GM23338 (cell line): Measurements from ENCODE around the gene TNK2. TPM values are rescaled to one million over a fixed set of nuclear protein-coding genes. Genes with fewer than 3 reads are reported as not detected.

Experiments used
- ATAC-seq: fragments of 200-7000 bp; cut with Tn5 transposase; 3 replicates; pipeline ENCODE4 v1.9.1; 2020
- DNase-seq: peaks from one replicate; pipeline ENCODE4 v3.0.0-alpha.2; 2015; ENCODE audit warnings: low spot score
- H2AFZ ChIP-seq: fragments of 200-600 bp; sonication (generic); 2 replicates; pipeline ENCODE4 v1.8.0; 2016; ENCODE audit warnings: antibody characterized with exemption, mild to moderate bottlenecking, moderate library complexity
- H3F3A ChIP-seq: fragments of 200-600 bp; sonication (generic); replicated peaks from 2 replicates; pipeline ENCODE4 v1.8.0; 2017; ENCODE audit warnings: antibody characterized with exemption, mixed run types, low read depth
- H3K27ac ChIP-seq: fragments of 200-600 bp; sonication (generic); 2 replicates; pipeline ENCODE4 v1.6.1; 2016; ENCODE audit warnings: low read depth
- H3K27me3 ChIP-seq: fragments of 200-600 bp; sonication (generic); 2 replicates; pipeline ENCODE4 v1.8.0; 2016; ENCODE audit warnings: mild to moderate bottlenecking, mixed run types, moderate library complexity; ENCODE audit not compliant: insufficient read depth
- H3K36me3 ChIP-seq: fragments of 200-600 bp; sonication (generic); 2 replicates; pipeline ENCODE4 v1.8.0; 2016; ENCODE audit warnings: mild to moderate bottlenecking; ENCODE audit not compliant: insufficient read depth
- H3K4me1 ChIP-seq: fragments of 200-600 bp; sonication (generic); 2 replicates; pipeline ENCODE4 v1.8.0; 2016; ENCODE audit warnings: mild to moderate bottlenecking, moderate library complexity; ENCODE audit not compliant: insufficient read depth
- H3K4me2 ChIP-seq: fragments of 200-600 bp; sonication (generic); 2 replicates; pipeline ENCODE4 v1.7.1; 2017; ENCODE audit warnings: mixed run types
- H3K4me3 ChIP-seq: fragments of 200-600 bp; sonication (generic); 2 replicates; pipeline ENCODE4 v1.6.1; 2016; ENCODE audit warnings: mixed run types
- H3K79me2 ChIP-seq: fragments of 200-600 bp; sonication (generic); replicated peaks from 2 replicates; pipeline ENCODE4 v1.8.0; 2017; ENCODE audit warnings: mild to moderate bottlenecking; ENCODE audit not compliant: insufficient read depth
- H3K9me2 ChIP-seq: fragments of 200-600 bp; sonication (generic); 2 replicates; pipeline ENCODE4 v1.8.0; 2017; ENCODE audit not compliant: insufficient read depth
- H4K20me1 ChIP-seq: fragments of 200-600 bp; sonication (generic); replicated peaks from 2 replicates; pipeline ENCODE4 v1.8.0; 2017; ENCODE audit warnings: mild to moderate bottlenecking; ENCODE audit not compliant: insufficient read depth
- H3K27ac Mint-ChIP-seq: 2 replicates; pipeline ENCODE4 v1.8.0; 2020; ENCODE audit warnings: inconsistent platforms, mild to moderate bottlenecking, moderate library complexity, mixed read lengths
- H3K27me3 Mint-ChIP-seq: 3 replicates; pipeline ENCODE4 v1.8.0; 2022; ENCODE audit warnings: low read depth, mild to moderate bottlenecking, moderate library complexity, mixed read lengths, inconsistent platforms; ENCODE audit not compliant: insufficient read depth, poor library complexity
- H3K36me3 Mint-ChIP-seq: 3 replicates; pipeline ENCODE4 v1.8.0; 2021; ENCODE audit warnings: low read depth, mild to moderate bottlenecking, inconsistent platforms, moderate library complexity, mixed read lengths
- H3K4me1 Mint-ChIP-seq: 3 replicates; pipeline ENCODE4 v1.8.0; 2020; ENCODE audit warnings: mild to moderate bottlenecking, inconsistent platforms, mixed read lengths
- H3K4me3 Mint-ChIP-seq: 3 replicates; pipeline ENCODE4 v1.8.0; 2021; ENCODE audit warnings: moderate library complexity, mild to moderate bottlenecking, inconsistent platforms, mixed read lengths
- H3K9me3 Mint-ChIP-seq: 3 replicates; pipeline ENCODE4 v1.8.0; 2020; ENCODE audit warnings: moderate library complexity, mild to moderate bottlenecking, inconsistent platforms, mixed read lengths
- CREB1 ChIP-seq: fragments of 250-450 bp; sonication (Bioruptor Pico); IDR thresholded peaks from 2 replicates; pipeline ENCODE4 v1.5.0; 2020; ENCODE audit warnings: low read depth, mild to moderate bottlenecking, moderate library complexity
- CTCF ChIP-seq, 2 experiments: fragments of 200-600 bp in 1 of 2; sonication (generic) in 1 of 2; conservative IDR thresholded peaks; 2 replicates each; pipeline versions ENCODE4 v1.5.1 to v1.6.1; 2016 to 2017; ENCODE audit warnings: antibody characterized with exemption in 2 of 2, low read depth in 2 of 2, mild to moderate bottlenecking in 2 of 2, moderate library complexity in 1 of 2
- EZH2 ChIP-seq: fragments of 200-600 bp; sonication (generic); IDR thresholded peaks from one replicate; pipeline ENCODE4 v1.8.0; 2017; ENCODE audit warnings: antibody characterized with exemption, mild to moderate bottlenecking, low read depth; ENCODE audit not compliant: unreplicated experiment
- JUNB ChIP-seq: IDR thresholded peaks from one replicate; pipeline ENCODE4 v1.6.1; 2016; ENCODE audit warnings: antibody characterized with exemption; ENCODE audit not compliant: unreplicated experiment
- POLR2AphosphoS5 ChIP-seq: IDR thresholded peaks from 2 replicates; pipeline ENCODE4 v1.6.1; 2016; ENCODE audit warnings: antibody characterized with exemption, low read depth
- STAT1 ChIP-seq: IDR thresholded peaks from one replicate; pipeline ENCODE4 v1.6.1; 2016; ENCODE audit warnings: antibody characterized with exemption; ENCODE audit not compliant: unreplicated experiment
- ZNF462 ChIP-seq: fragments of 250-450 bp; sonication (Bioruptor Pico); IDR thresholded peaks from 2 replicates; pipeline ENCODE4 v1.5.0; 2020; ENCODE audit warnings: mild to moderate bottlenecking, moderate library complexity
- polyA plus RNA-seq: library from polyadenylated mRNA; unstranded; fragments of >200 nt; fragmentation: Nextera tagmentation; extraction: Ambion mirVana; gene quantifications from 2 replicates; pipeline ENCODE4 v1.2.1, GENCODE V29; 2016
- total RNA-seq: library from RNA; depleted of rRNA; stranded (reverse); fragments of >200 nt; shearing (Covaris generic); gene quantifications from 2 replicates; pipeline ENCODE4 v1.2.3, GENCODE V29; 2014

Gene TNK2
- total and polyA plus RNA-seq, 2 experiments from 2014 or later = 10.0 to 22.5 TPM

- TF ChIP-seq ZNF462 (CRISPR knock-in tag) (no peak), STAT1 (no peak), POLR2AphosphoS5 (no peak), EZH2 (no peak)
These were observed 47.9 kb downstream of the TNK2 start (continued) for GRCh38 chr3:195860456-195860855.

- Histone ChIP-seq H3K36me3 (no peaks in the 10 kb centered on the region), H3K4me2 (no peak overlapping the region; the same call in 1 of the 2 replicates), H3K27me3 (no peaks in the 10 kb centered on the region), H3F3A (peaks cover 3% of the 10 kb centered on the region; the same call in 1 of the 2 replicates), H3K4me3 (no peak overlapping the region), H3K4me1 (peaks cover 4% of the 10 kb centered on the region; the same call in 1 of the 2 replicates), H4K20me1 (no peaks in the 10 kb centered on the region), H2AFZ (peak overlapping the region; percentile 83), H3K27ac (peak overlapping the region; percentile 57; the same call in 1 of the 2 replicates), H3K9me2 (no peaks in the 10 kb centered on the region), H3K79me2 (no peaks in the 10 kb centered on the region)
- H3K27ac Mint-ChIP-seq = no peak overlapping the region; the same call in 1 of the 2 replicates
- no peaks in the 10 kb centered on the region for H3K9me3 Mint-ChIP-seq
- no peak for DNase-seq
- H3K4me1 Mint-ChIP-seq = peaks cover 17% of the 10 kb centered on the region
- ATAC-seq = peak; percentile 4; the same call in 2 of the 3 replicates
- H3K4me3 Mint-ChIP-seq = no peak overlapping the region
- no peaks in the 10 kb centered on the region for H3K36me3 Mint-ChIP-seq
- peaks cover 14% of the 10 kb centered on the region for H3K27me3 Mint-ChIP-seq
- TF ChIP-seq JUNB (no peak), EZH2 (no peak), STAT1 (no peak), ZNF462 (CRISPR knock-in tag) (no peak), CTCF (conservative IDR thresholded peaks at IDR 0.05; ENCODE audit: low read depth in 2 of 2) (no peak), CREB1 (CRISPR knock-in tag) (no peak)
These were observed 48.4 kb downstream of the TNK2 start for GRCh38 chr3:195859846-195860411.
